Activated CD8-positive, alpha-beta memory T cell treated with anti-CD3 and anti-CD28 coated beads for 48 hours (primary cell): ENCODE results near the gene ABCC5.

Source experiments
- DNase-seq, 3 experiments: peaks; one replicate each; pipeline ENCODE4 v3.0.0-alpha.2; 2020; ENCODE audit warnings: low read depth in 2 of 3, low spot score in 2 of 3

The ABCC5 gene

DNA sequence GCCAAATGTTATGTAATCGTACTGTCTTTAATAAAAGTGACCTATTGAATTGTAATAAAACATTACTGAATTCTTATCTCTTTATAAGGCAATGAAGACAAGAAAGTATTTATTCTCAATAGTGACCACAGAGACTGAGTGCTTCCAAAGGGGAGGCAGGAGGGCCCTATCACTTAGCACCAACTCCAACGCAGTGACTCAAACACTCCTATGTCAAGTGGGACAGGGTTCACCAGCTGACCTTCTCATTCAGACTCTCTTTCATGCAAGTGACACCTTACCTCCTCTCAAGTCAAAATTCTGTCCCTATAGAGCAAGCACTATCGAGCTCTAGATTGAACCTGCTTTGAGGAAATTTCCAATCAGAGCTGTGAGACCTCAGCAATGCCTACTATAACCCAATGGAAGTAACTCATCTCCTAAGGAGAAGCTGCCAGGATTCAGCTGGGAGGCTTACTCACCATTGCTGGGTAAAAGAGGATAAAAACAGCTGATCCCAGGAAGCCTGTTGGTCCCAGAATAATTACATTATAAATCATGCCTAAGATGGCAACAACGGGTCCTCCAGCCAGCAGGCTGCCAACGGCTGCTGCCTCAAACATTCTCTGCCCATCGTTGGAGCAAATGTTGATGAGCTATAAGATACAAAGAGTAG lies 35.6 kb downstream of the ABCC5 start:
- no peak for DNase-seq

DNA sequence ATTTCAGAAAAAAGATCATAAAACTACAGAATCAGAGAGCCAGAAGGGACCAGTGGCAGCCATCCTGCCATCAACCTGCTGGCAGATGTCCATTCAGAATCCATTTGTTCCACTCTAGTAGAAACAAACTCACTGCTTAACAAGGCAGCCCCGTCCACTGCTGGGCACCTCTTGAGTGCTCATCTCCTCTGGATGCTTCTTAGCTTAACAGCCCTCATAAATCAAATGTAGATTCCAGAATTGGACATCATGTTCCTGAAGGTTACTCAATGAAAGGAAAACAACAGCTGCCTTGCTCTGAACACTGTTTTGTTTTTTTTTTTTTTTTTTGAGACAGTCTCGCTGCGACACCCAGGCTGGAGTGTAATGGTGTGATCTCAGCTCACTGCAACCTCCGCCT lies 37.3 kb downstream of the ABCC5 start:
- no peak for DNase-seq

DNA sequence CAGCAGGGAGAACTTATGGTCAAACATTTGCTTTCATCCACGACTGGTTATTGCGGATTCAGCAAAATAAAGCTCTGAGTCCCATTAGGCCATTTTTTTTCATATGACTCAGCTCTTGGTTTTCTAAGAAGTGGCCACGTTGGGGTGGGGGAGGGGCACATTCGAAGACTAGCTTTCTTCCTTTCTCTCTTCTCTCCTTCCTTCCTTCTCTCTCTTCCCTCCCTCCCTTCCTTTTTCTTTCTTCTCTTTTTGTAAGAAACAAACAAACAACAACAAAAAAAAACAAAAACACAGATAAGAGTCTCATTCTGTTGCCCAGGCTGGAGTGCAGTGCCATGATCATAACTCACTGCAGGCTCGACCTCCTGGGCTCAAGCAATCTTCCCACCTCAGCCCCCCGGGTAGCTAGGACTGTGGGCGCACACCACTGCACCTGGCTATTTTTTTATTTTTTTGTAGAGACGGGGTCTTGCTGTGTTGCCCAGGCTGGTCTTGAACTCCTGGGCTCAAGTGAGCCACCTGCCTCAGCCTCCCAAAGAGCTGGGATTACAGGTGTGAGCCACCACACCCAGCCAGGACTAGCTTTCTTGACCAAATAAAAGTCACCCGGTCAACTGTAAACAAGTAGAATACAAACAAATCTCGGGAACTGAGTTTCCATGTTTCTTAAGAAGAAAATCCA lies 41.6 kb downstream of the ABCC5 start:
- DNase-seq: no peak

DNA sequence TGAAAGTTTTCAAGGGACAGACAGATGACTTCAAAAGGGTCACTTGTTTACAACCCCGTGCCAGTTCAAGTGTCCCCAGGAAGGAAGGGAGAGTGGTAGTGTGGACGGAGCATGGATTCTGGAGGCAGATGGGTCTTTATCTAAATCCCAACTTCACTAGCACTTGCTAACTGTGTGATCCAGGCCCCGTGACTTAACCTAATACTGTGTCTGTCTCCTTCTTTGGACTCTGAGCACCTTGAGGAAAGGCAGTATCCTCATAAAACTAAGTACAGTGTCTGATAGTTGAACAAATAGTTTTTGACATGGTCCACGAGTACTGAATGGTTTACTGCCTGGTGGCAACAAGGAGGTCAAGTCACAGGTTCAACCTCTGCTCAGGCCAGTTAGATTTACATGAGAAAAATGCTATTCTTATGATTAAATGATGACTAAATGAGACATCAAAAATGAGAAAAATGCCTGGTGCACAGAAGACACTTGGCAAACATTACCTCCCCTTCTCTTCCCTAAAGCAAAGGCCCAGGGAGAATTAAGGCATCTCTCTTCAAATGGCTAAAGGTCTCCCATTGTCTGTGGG lies 48.9 kb downstream of the ABCC5 start:
- DNase-seq: no peak

DNA sequence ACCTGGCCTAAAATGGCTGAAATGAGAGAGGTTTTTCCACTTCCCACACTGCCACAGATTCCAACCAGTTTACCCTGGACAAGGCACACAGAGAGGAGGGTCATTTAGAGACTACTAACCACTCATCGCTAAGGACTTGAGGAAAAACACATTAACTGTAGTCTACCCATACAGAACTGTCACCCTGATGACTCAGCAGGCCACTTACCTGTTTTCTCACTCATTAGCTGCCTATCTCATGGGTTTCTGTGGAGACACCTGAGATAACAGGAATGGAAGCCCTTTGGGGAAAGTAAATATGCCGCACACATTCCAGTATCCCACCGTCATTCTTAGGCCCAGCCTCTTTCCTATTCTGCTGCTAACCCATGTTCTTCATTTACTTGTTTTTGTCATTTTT lies 50.0 kb downstream of the ABCC5 start:
- no peak for DNase-seq

DNA sequence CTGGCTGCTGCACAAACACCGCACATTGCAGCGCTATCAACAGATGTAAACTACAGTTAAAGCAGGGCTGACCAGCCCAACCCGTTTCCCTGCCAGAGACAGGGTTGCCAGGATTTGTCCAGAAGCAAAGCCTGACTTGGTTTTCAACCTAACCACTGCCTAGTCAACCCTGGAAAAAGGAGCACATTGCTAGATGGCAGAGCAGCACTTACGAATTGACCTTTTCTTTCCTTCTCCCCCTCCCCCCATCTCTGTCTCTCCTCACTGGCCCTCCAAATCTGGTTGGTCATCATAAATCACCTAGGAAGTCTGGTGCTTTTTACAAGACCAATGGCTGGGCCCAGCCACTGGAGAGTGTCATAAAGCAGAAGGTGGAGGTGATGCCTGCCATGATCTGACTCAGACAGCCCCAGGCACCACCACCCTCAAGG lies 51.3 kb downstream of the ABCC5 start:
- DNase-seq: no peak

DNA sequence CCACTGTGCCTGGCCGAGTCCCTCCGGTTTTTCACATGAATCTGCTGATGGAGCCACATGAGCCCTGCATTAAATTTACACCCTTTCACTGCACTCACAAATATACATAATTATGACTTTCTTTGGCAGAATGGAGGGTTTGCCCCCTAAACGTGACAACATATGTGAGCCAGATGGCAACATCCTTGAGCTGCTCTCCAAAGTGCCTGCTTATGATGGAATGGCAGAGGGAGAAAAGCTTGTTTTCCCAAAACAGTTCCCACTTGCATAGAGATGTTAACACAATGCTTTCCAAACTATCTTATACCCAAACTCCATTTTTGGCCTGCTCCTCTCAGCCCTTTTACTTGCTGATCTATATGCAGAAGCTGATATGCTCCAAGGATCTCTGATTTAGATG lies 54.9 kb downstream of the ABCC5 start:
- DNase-seq: no peak

DNA sequence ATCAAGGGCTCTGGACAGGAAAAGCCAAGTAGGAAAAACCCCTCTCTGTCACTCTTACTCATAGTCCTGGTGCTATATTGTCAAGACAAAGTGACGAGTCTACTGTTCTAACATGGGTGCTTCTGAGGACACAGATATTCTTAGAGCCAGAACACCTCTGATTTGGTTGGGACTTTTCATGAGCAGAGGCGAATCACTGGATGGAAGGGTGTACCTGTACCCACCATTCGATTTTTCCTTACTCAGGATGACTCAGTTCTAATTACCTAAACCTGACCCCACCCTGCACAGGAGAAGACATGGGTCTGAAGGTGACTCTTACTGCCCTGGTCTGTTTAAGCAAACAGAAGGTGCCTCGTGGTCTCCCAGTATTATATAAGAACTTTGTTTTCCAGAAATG lies 58.5 kb downstream of the ABCC5 start:
- DNase-seq: no peak

DNA sequence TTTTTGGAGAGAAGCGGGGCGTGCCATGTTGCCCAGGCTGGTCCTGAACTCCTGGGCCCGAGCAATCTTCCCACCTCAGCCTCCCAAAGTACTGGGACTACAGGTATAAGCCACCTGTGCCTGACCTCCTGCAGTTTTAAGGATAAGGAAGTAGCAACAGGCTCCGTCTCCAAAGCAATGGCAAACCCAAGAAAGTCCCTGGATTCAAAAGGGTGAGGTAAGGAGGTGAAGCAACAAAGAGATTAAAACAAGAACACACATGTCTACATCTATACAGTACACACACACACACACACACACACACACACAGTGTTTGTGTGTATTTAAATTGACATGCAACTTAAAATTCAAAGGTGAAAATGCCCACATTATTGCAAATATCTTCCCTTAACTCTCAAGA lies 58.9 kb downstream of the ABCC5 start:
- no peak for DNase-seq

DNA sequence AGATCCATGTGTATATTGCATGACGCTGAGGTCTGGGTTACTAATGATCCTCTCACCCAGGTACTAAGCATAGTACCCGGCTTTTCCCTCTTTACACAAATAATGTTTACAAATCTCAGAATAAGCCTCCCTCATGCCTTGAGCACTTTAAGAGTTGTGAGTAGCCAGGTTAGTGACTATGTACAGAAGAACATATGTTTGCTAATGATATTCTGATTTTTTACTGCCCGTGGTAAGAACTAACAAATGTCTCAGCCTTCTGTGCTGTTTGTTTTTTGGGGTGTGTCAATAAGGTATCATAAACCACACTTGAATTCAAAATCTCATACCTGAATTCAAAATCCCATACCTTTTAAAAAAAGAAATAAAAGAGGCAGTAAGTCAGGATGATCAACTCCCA lies 59.5 kb downstream of the ABCC5 start:
- DNase-seq: no peak

DNA sequence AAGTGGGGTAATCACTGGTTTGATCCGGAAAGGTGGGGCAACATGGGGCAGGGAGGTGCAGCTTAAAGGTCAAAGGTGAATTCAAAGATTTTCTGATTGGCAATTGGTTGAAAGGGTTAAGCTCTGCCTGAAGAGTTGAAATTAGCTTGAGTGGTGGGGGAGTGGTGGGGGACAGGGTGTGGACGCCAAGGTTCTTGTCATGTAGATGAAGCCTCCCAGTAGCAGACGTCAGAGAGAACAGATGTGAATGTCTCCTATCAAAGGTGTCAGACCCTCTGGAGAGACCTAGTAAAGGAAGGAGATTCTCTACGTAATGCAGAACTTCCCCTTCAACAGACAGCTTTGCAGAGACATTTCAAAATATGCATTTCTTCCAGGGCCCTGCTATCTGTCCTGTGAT lies 62.8 kb downstream of the ABCC5 start:
- no peak for DNase-seq

DNA sequence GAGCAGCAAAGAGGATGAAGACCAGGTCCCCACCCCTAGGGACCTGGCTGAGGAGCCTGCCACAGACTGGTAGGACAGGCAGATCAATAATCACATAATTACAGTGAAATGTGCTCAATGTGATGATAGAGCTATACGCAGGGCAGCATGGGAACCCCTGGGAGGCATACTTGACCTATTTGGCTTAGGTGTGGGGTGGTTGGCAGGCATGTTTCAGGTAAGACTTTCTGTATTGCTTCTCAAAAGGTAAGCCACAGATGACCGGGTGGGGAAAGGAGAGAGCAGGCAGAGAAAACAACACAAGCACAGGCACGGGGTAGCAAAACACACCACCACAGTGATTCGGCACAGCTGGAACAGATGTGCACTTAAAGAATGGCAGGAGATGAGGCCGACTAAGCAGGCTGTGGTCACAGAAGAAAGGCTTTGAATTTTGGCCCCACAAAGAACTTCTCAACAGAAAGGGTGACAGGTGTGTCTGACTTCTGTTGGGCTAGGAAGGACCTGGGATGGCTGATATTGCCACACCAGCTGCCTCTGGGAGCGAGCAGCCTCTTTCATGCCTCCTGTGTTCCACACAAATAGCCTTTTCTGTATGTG lies 64.1 kb downstream of the ABCC5 start:
- no peak for DNase-seq

DNA sequence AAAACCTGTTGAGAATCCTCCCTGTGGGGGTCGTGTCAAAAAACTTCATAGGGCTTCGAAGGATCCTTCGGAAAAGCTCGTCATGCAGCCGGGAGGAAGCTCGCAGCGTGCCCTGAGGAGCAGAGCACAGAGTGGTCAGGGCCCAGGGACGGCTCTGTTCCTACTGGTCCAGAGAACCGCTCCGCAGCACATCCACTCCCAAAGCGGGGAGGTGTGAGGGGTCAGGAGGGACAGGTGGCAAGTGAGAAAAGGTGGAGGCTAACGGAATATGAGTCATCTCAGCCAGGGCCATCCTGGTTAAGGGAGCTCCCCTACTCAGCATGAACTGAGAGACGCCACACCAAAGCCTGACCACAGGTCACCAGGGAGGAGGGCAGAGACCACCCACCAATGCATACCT lies 66.2 kb downstream of the ABCC5 start:
- DNase-seq: no peak

DNA sequence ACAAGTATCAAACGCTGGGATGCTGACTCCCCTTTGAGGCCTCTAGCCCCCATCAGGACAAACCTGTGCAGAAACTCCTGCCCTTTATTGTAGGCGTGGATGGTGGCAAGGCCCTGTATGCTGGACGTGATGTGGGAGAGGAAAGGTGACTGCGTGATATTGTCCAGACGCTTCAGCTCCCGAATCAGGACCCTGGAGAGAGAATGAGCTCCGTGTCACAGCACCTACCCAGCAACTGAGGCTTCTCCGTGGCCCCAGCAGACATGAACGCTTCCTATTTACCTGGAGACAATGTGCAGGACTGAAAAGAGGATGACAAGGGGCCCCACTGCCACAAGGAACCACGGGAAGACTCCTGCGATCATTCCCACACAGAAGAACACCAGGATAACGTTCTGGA lies 68.0 kb downstream of the ABCC5 start:
- DNase-seq: no peak

DNA sequence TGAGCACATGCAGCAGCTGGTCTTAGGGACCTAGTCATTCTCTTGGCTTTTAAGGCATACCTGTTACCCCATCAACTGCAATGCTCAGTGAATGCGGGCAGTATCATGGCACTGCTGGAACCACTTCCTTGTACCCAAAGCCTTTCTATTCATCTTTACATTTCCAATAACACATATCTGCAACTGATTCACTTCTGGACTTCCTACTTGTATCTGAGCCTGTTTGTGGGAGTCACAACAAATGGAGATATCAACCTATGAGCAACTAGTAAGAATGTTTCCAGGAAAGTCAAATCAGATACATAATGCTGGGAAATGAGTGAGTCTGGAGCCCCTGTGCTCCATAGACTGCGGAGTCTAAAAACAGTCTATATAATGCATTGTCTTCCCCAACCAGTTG lies 71.6 kb downstream of the ABCC5 start:
- DNase-seq: no peak

DNA sequence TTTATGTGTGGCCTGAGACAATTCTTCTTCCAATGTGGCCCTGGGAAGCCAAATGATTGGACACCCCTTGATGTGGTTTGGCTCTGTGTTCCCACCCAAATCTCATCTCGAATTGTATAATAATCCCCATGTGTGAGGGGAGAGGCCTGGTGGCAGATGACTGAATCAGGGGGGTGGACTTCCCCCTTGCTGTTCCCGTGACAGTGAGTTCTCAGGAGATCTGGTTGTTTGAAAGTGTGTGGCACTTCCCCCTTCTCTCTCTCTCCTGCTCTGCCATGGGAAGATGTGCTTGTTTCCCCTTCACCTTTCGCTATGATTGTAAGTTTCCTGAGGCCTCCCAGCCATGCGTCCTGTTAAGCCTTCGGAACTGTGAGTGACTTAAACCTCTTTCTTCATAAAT lies 72.9 kb downstream of the ABCC5 start:
- no peak for DNase-seq

DNA sequence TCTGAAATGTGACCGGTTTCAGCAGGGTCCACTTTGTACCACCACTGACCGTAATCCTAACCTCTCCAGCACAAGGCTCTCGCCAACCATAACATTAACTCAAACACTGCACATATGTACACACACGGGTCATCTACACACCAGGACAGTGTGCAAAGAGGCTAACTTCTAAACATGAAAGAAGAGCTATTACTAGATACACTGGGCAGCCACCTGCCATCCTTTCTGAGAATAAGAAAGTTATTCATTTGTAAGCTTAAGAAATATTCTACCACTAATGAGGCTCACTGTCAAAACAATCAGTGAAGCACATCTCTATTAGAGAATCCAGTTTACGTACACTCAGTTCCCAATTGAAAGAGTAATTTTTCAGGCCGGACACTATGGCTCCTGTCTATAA lies 73.9 kb downstream of the ABCC5 start:
- DNase-seq: no peak

DNA sequence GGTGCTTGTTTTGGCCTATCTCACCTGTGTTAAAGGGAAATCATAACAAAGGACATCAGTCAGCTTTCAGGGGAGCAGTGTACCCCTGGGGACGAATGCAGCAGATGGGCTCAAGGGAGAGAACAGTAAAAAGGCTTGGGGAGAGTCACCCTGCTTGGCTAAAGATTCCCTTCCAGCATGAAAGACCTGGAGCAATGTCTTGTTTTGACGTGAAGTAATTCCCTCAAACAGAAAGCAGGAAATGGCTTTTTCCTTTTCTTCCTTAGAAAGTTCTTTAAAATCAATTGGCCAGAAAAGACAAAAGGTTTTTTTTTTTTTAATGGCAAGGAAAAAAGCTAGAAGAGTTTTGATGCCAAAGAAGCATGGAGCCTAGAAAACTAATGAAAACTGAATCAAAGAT lies 76.5 kb downstream of the ABCC5 start:
- DNase-seq: no peak

DNA sequence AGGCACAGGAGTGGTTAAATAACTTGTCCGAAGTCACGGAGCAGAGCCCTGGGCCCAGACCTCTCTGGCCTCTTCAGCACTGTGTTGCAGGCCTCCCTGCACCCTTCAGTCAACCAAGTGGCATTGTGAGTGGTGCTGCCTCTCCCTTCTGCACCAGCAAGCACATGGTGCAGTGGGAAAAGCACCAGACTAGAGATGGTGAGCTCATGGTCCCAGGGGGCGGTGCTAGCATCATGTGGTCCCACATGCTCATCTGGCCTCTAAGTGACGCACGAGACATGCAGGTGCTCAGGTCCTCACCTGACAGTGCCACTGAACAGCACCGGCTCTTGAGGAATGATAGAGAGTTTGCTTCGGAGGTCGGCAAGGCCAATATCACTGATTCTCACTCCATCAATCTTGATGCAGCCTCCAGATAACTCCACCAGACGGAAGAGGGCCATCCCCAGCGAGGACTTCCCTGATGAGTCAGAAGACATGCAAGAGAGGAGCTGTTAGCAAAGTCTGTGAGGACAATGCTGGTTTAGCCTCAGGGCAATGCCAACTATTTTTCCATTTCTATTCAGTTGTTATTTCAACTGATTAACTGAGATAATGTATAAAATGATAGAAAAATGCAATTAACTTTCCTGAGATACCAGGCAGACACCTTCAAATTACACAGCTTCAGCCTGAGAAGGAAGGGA lies 79.9 kb downstream of the ABCC5 start:
- DNase-seq: no peak

DNA sequence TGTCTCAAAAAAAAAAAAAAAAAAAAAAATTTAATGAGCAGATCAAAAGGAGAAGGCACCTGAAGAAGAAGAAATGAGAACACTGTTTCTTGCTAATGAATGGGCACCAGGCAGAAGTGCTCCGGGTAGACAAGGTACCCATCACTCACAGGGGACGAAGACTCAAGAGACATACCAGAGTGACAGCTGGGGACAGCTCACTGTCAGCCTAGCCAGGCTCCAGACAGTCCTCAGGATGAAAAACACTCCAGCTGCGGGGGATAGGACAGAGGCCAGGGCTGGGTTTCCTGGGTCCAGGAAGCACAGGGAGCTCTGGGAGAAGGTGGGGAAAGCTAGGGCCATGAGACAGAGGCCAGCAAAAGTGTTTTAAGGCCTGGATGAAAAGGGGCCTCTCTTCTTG lies 84.5 kb downstream of the ABCC5 start:
- no peak for DNase-seq

DNA sequence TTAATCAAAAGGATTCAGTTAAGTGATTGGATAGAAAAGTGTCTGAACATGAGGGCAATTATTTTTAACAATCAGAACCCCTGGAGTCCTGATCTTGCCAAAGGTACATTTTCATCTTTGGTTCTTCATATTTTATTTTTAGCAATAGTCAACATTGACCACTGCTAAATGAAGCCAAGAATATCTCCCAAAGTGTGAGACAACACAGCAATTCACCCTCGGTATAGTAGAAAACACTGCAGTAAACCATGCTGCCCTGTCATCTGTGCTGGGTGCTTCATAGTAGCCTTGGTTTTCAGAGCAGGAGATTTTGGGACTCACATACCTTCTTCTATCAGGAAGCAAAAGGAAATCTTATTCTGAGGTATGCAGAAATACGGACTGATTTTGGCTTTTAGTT lies 85.8 kb downstream of the ABCC5 start:
- no peak for DNase-seq

DNA sequence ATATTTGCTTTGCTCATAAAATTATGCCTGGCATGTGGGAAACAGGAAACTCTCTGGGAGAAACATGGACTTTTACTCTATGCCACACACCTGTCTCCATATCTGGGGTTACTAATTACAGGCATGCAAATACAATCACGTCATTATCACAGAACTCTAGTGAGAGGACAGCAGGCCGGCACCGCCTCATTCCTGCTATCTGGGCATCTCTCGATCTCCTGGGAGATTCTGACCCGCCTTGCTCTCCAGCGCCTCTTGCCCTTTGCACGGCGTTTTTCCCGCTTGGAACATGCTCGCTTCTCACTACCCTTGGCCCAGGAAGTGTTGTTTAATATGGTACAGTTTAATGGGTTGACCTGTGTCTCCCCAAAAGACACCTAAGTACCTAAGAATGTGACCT lies 87.6 kb downstream of the ABCC5 start:
- DNase-seq: no peak
